Measurements from ENCODE around the gene LRP1. TPM values are rescaled to one million over a fixed set of nuclear protein-coding genes. Genes with fewer than 3 reads are reported as not detected.

LRP1 gene
- total RNA-seq, 4 donors from 2014 or later, result 83.1 to 149 (median 106) TPM

DNA sequence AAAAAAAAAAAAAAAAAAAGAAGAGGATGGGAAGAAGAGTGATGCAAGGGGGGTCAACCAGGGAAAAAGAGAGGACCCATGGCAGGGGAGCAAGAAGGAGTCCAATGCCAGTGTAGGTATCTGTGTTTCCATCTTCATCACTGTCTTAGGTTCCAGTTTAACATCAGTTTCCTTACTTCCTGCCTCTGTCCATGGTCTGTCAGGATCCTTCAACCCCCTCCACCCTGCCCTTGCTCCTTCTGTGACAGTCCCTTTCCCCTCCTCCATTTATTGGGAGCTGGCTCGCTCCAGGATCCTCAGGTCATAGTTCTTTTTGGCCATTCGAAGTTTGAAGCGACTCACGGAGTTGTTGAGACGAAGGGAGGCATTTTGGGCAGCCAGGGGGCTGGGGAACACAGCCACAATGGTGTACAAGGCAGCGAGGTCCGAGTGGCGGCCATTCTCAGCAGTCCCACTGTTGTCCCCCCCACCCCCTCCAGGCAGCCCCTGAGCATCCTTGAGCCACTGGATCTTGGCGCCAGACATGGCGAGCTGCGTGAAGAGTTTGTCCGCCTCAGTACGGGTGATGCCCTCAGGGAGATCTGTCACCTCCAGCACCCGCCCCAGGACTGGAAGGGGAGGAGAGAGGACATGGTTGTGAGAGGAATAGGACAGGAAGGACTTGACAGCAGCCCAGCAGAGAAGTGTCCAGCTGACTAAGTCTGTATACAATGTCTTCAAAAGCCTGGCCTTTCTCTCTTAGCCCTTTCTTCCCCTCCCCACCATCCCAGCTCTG lies 126.4 kb downstream of the LRP1 start:
- no peak overlapping the region for H3K27ac ChIP-seq
- H3K4me3 ChIP-seq, result no peak overlapping the region
- H3K4me1 ChIP-seq, result no peaks in the 10 kb centered on the region
- DNase-seq (ENCODE audit: low spot score in 2 of 2), result no peak
- peaks cover 56% of the 10 kb centered on the region for H3K36me3 ChIP-seq
- WGBS, result 92% methylated on average over 14 of the region's 14 CpGs
- TF ChIP-seq POLR2A (IDR thresholded peaks at IDR 0.05) (no peak), EP300 (IDR thresholded peaks at IDR 0.05) (no peak), POLR2AphosphoS5 (IDR thresholded peaks at IDR 0.05) (no peak)
- TF ChIP-seq, protein P1, sequence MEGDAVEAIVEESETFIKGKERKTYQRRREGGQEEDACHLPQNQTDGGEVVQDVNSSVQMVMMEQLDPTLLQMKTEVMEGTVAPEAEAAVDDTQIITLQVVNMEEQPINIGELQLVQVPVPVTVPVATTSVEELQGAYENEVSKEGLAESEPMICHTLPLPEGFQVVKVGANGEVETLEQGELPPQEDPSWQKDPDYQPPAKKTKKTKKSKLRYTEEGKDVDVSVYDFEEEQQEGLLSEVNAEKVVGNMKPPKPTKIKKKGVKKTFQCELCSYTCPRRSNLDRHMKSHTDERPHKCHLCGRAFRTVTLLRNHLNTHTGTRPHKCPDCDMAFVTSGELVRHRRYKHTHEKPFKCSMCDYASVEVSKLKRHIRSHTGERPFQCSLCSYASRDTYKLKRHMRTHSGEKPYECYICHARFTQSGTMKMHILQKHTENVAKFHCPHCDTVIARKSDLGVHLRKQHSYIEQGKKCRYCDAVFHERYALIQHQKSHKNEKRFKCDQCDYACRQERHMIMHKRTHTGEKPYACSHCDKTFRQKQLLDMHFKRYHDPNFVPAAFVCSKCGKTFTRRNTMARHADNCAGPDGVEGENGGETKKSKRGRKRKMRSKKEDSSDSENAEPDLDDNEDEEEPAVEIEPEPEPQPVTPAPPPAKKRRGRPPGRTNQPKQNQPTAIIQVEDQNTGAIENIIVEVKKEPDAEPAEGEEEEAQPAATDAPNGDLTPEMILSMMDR (IDR thresholded peaks at IDR 0.05), result no peak
- H3K27me3 ChIP-seq, result no peaks in the 10 kb centered on the region
- H3K9me3 ChIP-seq, result no peaks in the 10 kb centered on the region

DNA sequence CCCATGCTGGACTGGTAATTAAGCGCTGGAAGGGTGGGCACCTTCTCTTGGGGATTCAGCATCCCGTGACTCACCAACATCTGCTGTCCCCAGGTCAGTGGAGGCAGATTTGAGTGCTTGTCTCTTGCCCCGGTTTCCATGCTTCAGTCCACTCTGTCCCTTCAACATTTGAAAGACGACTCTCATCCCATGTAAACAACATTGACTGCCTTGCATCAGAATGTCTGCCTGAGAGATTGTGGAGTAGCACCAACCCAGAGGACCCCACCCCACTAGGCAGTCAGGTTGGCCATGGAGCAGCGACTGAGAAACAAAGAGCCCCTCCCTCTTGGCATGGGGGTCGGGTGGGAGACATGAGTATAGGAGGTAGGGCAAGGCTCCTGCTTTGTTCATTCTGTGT lies 127.6 kb downstream of the LRP1 start:
- TF ChIP-seq POLR2AphosphoS5 (IDR thresholded peaks at IDR 0.05) (no peak), POLR2A (IDR thresholded peaks at IDR 0.05) (no peak), EP300 (IDR thresholded peaks at IDR 0.05) (no peak)
- TF ChIP-seq, protein P1 (IDR thresholded peaks at IDR 0.05), result no peak
- Histone ChIP-seq H3K27me3 (no peaks in the 10 kb centered on the region), H3K4me1 (no peaks in the 10 kb centered on the region), H3K4me3 (no peak overlapping the region), H3K36me3 (peaks cover 66% of the 10 kb centered on the region), H3K9me3 (no peaks in the 10 kb centered on the region), H3K27ac (no peak overlapping the region)
- DNase-seq (ENCODE audit: low spot score in 2 of 2), result no peak
- 93% methylated on average over 6 of the region's 6 CpGs for WGBS

DNA sequence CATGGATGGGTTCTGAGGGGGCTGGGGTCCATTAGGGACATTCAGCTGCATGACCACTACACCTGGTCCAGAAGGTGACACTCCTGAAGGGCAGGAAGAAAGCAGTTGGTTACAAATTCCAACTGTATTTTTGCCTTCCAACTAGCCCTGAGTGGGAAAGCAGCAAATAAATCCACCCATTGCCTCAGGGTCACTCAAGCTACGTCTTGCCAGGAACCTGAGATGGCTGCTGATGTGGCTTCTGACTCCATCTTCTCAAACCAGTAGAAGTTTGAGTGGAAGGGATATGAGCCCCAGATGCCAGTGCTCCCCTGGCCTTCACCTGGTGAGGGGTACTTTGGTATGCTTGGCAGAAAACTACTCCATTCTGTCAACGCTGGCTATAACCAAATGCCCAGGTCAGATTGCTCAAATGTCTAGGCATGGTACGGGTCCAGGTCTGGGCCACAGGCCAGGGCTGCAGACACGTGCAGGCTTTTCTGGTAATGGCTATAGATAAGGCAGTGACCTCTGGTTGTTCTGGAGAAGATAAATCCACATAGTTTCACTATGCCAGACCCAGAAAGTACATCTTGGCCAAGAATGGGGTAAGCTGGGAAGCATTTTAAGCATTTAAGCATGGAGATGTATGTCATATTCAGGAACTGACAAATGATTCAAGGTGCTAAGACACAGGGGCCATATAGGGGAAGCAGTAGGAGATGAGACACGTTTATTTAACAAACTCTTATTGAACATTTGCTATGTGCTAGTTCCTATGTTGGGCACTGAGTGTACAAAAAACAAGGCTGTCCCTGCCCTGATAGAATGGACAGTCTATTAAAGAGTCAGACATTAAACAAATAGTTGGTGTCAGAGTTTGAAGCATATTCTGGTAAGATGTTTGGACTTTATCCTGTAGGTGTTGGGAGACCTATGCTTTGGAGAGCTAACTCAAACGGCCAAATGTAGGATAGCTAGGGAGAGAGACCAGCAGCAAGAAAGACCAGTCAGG lies 131.0 kb downstream of the LRP1 start:
- TF ChIP-seq, protein P1 (IDR thresholded peaks at IDR 0.05), result no peak
- no peak for TF ChIP-seq POLR2AphosphoS5 (IDR thresholded peaks at IDR 0.05)
- no peak for TF ChIP-seq POLR2A (IDR thresholded peaks at IDR 0.05)
- no peak for TF ChIP-seq EP300 (IDR thresholded peaks at IDR 0.05)

DNA sequence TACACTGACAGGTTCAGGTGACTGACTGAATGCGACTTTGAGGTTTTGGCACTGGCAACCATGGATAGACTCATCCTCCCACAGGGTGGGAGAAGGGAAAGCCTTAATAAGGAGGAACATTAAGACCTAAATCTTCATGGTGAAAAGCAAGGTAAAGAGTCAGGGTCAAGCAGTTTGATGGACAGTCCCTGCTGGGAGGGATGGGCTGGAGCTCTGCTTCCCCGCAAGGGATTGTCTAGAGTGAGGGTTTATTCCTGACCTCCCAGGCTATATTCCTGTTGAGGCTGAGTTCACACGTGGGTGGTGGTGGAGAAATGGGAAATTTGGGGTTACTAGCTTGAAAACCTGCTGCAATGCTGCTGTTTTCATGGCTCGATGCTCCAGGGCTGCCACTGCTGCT lies 132.1 kb downstream of the LRP1 start:
- no peak for TF ChIP-seq POLR2AphosphoS5 (IDR thresholded peaks at IDR 0.05)
- no peak for TF ChIP-seq EP300 (IDR thresholded peaks at IDR 0.05)
- TF ChIP-seq POLR2A (IDR thresholded peaks at IDR 0.05), result no peak
- TF ChIP-seq, protein P1 (IDR thresholded peaks at IDR 0.05), result no peak
- H3K36me3 ChIP-seq, result peaks cover 77% of the 10 kb centered on the region
- no peak for DNase-seq (ENCODE audit: low spot score in 2 of 2)
- no peaks in the 10 kb centered on the region for H3K27me3 ChIP-seq
- no peak overlapping the region for H3K4me3 ChIP-seq
- WGBS, result 91% methylated on average over 4 of the region's 4 CpGs
- H3K4me1 ChIP-seq, result no peaks in the 10 kb centered on the region
- no peak overlapping the region for H3K27ac ChIP-seq
- H3K9me3 ChIP-seq, result no peaks in the 10 kb centered on the region

More for the DNA sequence above, 131.0 kb downstream of the LRP1 start:
- H3K27ac ChIP-seq, result no peak overlapping the region
- WGBS, result 84% methylated on average over 6 of the region's 6 CpGs
- peaks cover 80% of the 10 kb centered on the region for H3K36me3 ChIP-seq
- no peaks in the 10 kb centered on the region for H3K27me3 ChIP-seq
- H3K4me3 ChIP-seq, result no peak overlapping the region
- no peaks in the 10 kb centered on the region for H3K4me1 ChIP-seq
- DNase-seq (ENCODE audit: low spot score in 2 of 2), result no peak
- H3K9me3 ChIP-seq, result no peaks in the 10 kb centered on the region

DNA sequence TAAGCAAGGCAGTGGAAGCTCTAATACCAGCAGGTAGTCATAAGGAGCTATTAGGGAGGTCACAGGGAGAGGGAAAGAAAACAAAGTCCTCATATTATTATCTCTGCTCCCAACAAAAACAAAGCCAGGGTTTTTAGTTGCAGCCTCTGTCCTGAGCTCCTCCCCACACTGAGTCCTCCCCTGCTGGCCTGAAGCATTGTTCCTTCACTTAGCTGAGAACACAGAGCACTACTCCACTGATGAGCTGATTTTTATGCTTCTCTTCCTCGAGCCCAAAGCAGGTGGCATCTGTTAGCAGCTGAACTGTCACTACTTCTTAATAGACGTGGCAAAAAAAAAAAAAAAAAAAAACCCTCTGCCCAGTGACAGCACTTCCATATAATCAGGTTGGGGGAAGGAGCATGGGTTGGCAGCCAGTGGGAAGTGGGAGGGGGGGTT lies 133.2 kb downstream of the LRP1 start:
- Histone ChIP-seq H3K4me1 (no peaks in the 10 kb centered on the region), H3K27me3 (no peaks in the 10 kb centered on the region), H3K36me3 (peaks cover 77% of the 10 kb centered on the region), H3K27ac (no peak overlapping the region), H3K4me3 (no peak overlapping the region), H3K9me3 (no peaks in the 10 kb centered on the region)
- 44% methylated on average over 2 of the region's 2 CpGs for WGBS
- DNase-seq (ENCODE audit: low spot score in 2 of 2), result no peak
- TF ChIP-seq POLR2AphosphoS5 (IDR thresholded peaks at IDR 0.05) (no peak), POLR2A (IDR thresholded peaks at IDR 0.05) (no peak)
